Islet of Langerhans (tissue), 1 donor: Measurements from ENCODE around the gene ZNF155.

Experiments
- FAIRE-seq: peaks from one replicate; lab custom pipeline; 2011; peaks lifted over from hg19 to GRCh38; lab: Jason Lieb, UNC

ZNF155 gene

GRCh38 chr19:44005973-44006372 is 22.0 kb downstream of the ZNF155 start:
- no peak for FAIRE-seq

GRCh38 chr19:44007473-44007872 is 23.5 kb downstream of the ZNF155 start:
- no peak for FAIRE-seq

GRCh38 chr19:44010468-44010867 is 26.5 kb downstream of the ZNF155 start:
- no peak for FAIRE-seq

GRCh38 chr19:44019498-44019897 is 35.5 kb downstream of the ZNF155 start:
- no peak for FAIRE-seq

- FAIRE-seq: no peak
Observed at GRCh38 chr19:44021221-44021620, 37.2 kb downstream of the ZNF155 start.

GRCh38 chr19:44024900-44025216 is 40.9 kb downstream of the ZNF155 start:
- no peak for FAIRE-seq

- FAIRE-seq: no peak
Observed at GRCh38 chr19:44025217-44025936, 41.4 kb downstream of the ZNF155 start, which contains the start of gene ZNF222. Gene ZNF222 (plus strand): TSS chr19:44025379. CDS start chr19:44025437, 58 bp downstream.

- FAIRE-seq: no peak
Observed at GRCh38 chr19:44026622-44027021, 42.6 kb downstream of the ZNF155 start.

- no peak for FAIRE-seq
Observed at GRCh38 chr19:44032001-44032610, 48.1 kb downstream of the ZNF155 start.

GRCh38 chr19:44042147-44042546 is 58.2 kb downstream of the ZNF155 start:
- FAIRE-seq: no peak
